GM18498 (cell line): ENCODE results near the gene CAPG.
A peak's percentile ranks its signal among the peaks of the same experiment; 100 is the strongest.

Experiments used
- ATAC-seq: cut with Tn5 transposase; IDR thresholded peaks from one replicate; pipeline ENCODE4 v1.9.1; 2021; ENCODE audit warnings: mild to moderate bottlenecking, moderate library complexity; ENCODE audit not compliant: unreplicated experiment

Gene CAPG

DNA sequence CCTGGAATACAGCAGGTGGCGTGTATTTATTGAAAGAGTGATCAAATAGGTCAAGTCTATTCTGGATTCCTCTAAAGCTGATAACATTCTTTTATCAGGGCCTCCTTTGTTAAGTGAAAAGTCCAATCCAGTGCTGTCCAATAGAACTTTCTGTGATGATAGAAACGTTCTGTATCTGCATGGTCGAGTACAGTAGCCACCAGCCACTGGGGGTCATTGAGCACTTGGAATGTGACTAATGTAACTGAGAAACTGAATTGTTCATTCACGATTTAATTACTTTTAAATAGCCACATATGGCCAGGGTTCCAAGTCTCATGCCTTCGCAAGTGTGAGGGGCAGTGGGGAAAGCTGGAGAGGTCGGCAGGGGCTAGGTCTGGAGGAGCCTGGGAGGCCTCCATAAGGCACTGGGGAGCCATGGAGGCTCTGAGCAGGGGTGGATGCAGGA lies 28.9 kb upstream of the CAPG start:
- no peak for ATAC-seq

DNA sequence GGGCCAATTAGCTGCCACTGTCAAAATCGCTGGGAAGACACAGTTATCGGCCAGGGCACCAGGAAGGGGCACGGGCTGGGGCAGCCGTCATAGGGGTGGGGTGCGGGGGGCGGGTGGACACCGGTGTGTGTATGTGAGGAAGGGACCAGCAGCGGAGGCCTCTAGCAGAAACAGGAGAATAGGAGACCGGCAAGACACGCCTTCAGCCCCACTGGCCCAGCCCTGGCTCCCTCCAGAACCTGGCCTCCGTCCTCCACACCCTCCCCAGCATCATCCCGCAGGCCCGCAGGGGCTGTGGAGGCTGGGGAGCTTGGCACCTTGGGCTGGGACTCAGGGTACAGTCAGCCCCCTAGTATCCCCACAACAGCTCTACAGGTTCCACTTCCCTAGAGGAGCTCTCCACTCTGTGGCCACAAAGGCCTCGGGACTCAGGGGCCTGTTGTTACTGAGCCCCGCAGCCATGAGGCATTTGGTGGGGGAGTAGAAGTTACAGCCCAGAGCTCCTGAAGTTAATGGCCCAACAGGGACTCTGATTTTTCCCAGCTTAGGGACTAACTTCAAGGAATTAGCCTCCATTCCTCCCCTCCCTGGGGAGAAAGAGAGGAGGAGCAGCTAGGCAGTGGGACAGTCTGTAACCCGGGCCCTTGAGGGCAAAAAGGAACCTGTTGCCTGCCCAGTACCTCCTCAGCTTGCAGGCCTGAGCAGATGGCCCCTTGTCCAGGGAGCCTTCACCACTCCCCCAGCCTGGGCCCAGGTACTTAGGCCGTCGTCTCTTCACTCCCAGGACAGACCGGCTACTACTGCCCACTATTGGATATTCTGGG lies 28.2 kb upstream of the CAPG start:
- no peak for ATAC-seq

DNA sequence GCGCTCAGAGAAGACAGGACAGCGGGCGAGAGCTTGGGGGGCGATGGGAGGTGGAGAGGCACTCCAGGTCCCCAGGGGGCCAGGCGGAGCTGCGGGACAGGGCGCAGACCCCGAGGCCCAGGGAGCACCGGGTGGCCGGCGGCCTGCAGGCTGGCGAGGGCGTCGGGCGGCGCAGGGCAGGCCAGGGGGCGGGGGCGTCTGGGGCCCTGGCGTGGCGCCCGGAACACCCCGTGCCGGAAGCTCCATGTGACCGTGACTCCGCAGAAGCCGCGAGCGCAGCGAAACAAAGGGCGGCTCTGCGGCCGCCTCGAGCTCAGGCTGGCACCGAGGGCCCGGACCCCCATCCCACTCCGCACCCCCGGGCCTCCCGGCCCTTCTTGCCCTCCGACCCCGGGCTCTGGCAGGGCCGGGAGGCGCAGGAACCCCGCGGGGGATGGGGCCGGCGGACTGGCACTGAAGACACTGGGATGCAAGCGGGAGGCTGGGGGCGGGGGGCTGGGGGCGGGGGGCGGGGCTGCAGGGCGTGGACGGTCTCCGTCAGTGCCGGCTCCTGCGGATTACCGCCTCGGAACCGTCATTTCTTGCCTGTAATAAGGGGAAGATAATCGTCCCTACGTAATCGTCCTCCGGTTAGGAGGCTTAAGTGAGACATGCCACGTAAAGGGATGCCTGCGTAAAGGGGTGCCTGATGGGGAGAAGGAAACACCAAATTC lies 27.5 kb upstream of the CAPG start:
- ATAC-seq = peak; percentile 93

GRCh38 chr2:85436836-85437487 lies 26.8 kb upstream of the CAPG start:
- ATAC-seq = no peak

GRCh38 chr2:85435981-85436835 lies 26.0 kb upstream of the CAPG start:
- no peak for ATAC-seq

DNA sequence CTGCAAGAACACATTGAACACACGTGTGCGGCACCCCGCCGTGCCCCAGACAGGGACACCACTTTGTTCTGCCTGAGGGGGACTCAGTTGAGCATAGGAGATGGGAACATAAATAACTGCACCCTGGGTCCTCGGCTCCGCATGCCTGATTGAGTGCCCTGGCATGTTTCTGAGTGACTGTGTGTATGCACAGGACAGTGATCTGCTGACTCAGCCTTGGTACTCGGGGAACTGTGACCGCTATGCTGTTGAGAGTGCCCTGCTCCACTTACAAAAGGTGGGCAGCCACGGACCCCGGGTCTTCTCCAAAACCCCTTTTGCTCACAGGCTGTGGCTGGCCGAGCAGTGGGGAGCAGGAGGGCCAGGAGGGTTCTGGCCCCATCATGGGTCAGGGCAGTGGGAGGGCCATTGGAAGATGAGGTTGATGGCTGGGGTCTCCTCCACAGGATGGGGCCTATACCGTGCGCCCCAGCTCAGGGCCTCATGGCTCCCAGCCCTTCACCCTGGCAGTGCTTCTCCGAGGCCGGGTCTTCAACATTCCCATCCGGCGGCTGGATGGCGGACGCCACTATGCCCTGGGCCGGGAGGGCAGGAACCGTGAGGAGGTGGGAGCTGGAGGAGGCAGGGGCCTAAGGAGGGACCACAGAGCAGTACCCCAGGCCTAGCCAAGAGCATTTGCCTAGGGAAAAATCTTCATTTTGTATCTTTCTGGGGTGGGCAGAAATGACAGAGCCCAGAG lies 25.2 kb upstream of the CAPG start:
- ATAC-seq = no peak

- ATAC-seq = no peak
Measured at GRCh38 chr2:85434696-85435095, 24.5 kb upstream of the CAPG start.

- no peak for ATAC-seq
Measured at GRCh38 chr2:85433511-85434089, 23.4 kb upstream of the CAPG start.

GRCh38 chr2:85431570-85432205 lies 21.5 kb upstream of the CAPG start:
- no peak for ATAC-seq

GRCh38 chr2:85430752-85431569 lies 20.8 kb upstream of the CAPG start:
- ATAC-seq = no peak

DNA sequence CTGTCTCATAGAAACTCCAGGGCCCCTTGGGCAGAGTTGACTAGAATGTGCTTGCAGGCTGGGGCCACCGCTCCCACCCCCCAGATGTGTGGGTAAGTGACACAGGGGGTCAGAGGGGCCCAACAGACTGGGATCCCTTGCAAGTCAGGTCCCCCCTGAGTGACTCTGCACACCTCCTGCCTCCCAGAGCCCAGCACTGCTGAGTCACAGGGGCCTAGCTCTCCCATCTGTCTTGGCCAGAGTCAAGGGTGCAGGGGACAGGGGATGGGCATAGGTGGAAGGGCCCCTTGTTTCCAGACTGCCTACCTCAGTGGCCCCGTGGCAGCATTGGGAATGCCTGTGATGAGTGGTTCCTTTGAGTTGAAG lies 19.7 kb upstream of the CAPG start:
- no peak for ATAC-seq

GRCh38 chr2:85429213-85429923 lies 19.2 kb upstream of the CAPG start:
- no peak for ATAC-seq

DNA sequence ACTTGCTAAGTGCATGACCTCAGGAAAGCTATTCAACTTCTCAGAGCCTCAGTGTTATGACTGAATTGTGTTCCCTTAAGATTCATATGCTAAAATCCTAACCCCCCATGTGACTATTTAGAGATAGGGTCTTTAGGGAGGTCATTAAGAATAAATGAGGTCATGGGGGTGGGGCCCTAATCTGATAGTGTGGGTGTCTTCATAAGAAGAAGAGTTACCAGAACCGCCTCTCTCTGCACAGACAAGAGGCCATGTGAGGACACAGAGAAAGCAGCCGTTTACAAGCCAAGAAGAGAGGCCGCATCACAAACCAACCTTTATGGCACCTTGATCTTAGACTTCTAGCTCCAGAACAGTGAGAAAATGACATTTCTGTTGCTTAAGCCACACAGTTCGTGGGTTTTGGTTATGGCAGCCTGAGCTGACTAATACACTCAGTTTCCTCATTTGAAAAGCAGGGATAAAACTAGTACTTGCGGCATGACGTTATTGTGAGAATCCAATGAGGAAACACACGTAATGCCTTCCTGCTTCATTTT lies 18.2 kb upstream of the CAPG start:
- no peak for ATAC-seq

DNA sequence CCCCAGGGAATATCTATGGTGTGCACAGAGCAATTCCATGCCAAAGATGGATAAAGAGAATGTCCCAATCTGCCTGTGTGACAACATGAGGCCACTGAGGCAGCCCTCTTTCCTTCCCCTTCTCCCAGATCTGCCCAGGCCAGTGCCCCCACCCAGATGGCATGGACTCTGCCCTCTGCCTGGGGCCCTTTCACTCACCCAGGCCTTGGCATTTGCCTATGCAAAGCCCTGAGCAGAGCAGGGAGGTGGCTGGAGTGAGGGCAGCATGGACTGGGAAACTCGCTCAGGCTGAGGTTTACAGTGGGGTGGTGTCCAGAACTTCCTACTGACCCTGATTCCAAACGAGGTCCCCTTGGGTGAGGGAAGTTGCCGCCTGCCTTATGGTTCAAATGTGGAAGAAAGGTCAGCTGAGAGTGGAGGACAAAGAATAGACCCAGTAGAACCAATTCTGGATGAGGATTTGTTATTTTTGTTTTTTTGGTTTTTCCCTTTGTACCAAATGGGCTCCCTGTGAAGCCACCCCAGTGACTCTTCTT lies 17.2 kb upstream of the CAPG start:
- ATAC-seq = no peak

DNA sequence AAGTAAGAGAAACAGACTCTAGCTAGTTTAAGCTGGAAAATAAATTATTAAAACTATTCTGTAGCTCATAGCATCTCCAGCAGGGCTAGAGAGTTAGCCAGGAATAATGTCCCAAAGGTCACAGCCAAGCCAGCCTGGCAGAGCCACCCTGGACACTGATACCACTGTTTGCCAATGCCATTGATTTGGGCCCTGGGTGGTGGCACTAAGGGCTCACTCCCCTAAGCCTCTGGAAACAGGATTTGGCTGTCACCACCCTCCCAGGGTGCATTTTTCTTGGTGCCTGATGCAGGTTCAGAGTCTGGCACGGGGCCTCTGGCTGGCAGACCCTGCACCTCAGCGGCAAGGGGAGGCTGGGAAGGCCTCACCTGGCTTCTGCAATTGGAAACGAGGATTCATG lies 15.4 kb upstream of the CAPG start:
- ATAC-seq = no peak

- ATAC-seq = no peak
Measured at GRCh38 chr2:85423525-85423924, 13.4 kb upstream of the CAPG start.

GRCh38 chr2:85422072-85422457 lies 11.9 kb upstream of the CAPG start:
- ATAC-seq = no peak
